ENCODE measurements around the gene AMFR. TPM values are rescaled to one million over a fixed set of nuclear protein-coding genes. Genes with fewer than 3 reads are reported as not detected.

The AMFR gene
- total RNA-seq, 2 donors from 2014 or later: 64.8 to 102 TPM

GRCh38 chr16:56372013-56372634 lies 53.2 kb downstream of the AMFR start:
- no peak for DNase-seq
- Mint-ChIP-seq H3K4me3 (peak overlapping the region; percentile 62), H3K27ac (peak overlapping the region; percentile 79), H3K36me3 (ENCODE audit: low read depth) (peaks cover 17% of the 10 kb centered on the region), H3K4me1 (peaks cover 24% of the 10 kb centered on the region), H3K27me3 (no peaks in the 10 kb centered on the region)
- ATAC-seq: peak; percentile 66
- no peaks in the 10 kb centered on the region for H3K9me3 ChIP-seq (ENCODE audit: control insufficient read depth, low read length, poor library complexity, severe bottlenecking)

DNA sequence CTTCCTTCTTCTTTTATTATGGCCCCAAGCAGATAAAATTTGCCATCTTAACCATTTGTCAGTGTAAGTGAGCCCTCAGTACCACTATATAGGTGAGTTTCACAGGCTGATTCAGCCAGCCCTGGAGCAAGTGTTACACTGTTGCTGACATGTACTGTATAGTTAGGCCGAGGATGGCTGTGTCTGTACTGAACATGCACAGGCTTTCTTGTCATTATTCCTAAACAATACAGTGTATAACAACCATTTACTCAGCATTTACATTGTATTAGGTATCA lies 53.7 kb downstream of the AMFR start:
- no peak for ATAC-seq
- H3K4me3 Mint-ChIP-seq: no peak overlapping the region
- no peaks in the 10 kb centered on the region for H3K9me3 ChIP-seq (ENCODE audit: control insufficient read depth, low read length, poor library complexity, severe bottlenecking)
- peaks cover 24% of the 10 kb centered on the region for H3K4me1 Mint-ChIP-seq
- DNase-seq: no peak
- H3K36me3 Mint-ChIP-seq (ENCODE audit: low read depth): peaks cover 17% of the 10 kb centered on the region
- peak overlapping the region; percentile 79 for H3K27ac Mint-ChIP-seq
- no peaks in the 10 kb centered on the region for H3K27me3 Mint-ChIP-seq

- ATAC-seq: no peak
- no peaks in the 10 kb centered on the region for H3K27me3 Mint-ChIP-seq
- peak overlapping the region; percentile 79 for H3K27ac Mint-ChIP-seq
- DNase-seq: no peak
- no peak overlapping the region for H3K4me3 Mint-ChIP-seq
- H3K4me1 Mint-ChIP-seq: peaks cover 21% of the 10 kb centered on the region
- H3K36me3 Mint-ChIP-seq (ENCODE audit: low read depth): peaks cover 17% of the 10 kb centered on the region
- no peaks in the 10 kb centered on the region for H3K9me3 ChIP-seq (ENCODE audit: control insufficient read depth, low read length, poor library complexity, severe bottlenecking)
Observed at GRCh38 chr16:56370875-56371659, 54.3 kb downstream of the AMFR start.

GRCh38 chr16:56370185-56370874 lies 55.0 kb downstream of the AMFR start:
- Mint-ChIP-seq H3K27ac (peak overlapping the region; percentile 79), H3K36me3 (ENCODE audit: low read depth) (peaks cover 17% of the 10 kb centered on the region)
- ATAC-seq: no peak

DNA sequence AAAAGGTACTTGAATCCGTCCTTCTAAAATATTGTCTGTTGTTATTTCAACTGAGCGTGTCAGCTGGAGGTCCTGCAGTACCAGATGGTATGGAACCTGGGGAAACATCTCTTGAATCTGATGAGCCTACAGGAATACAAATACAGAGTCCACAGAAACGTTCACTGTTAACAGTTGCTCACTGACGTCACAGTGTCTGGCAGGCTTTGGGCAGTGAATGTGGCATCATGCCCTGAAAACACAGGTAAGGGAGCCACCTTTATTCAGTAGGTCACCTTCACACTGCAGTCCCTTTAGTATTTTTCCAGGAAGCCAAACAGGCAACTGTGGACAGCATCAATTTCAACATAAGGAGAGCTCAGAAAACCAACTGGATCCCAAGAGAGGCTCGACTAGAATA lies 56.1 kb downstream of the AMFR start:
- H3K9me3 ChIP-seq (ENCODE audit: control insufficient read depth, low read length, poor library complexity, severe bottlenecking): no peaks in the 10 kb centered on the region
- no peaks in the 10 kb centered on the region for H3K27me3 Mint-ChIP-seq
- no peak overlapping the region for H3K4me3 Mint-ChIP-seq
- peaks cover 12% of the 10 kb centered on the region for H3K4me1 Mint-ChIP-seq
- H3K36me3 Mint-ChIP-seq (ENCODE audit: low read depth): peaks cover 17% of the 10 kb centered on the region
- H3K27ac Mint-ChIP-seq: no peak overlapping the region
- DNase-seq: no peak
- no peak for ATAC-seq

More at GRCh38 chr16:56370185-56370874, 55.0 kb downstream of the AMFR start:
- peaks cover 15% of the 10 kb centered on the region for H3K4me1 Mint-ChIP-seq
- no peak overlapping the region for H3K4me3 Mint-ChIP-seq
- no peaks in the 10 kb centered on the region for H3K27me3 Mint-ChIP-seq
- no peaks in the 10 kb centered on the region for H3K9me3 ChIP-seq (ENCODE audit: control insufficient read depth, low read length, poor library complexity, severe bottlenecking)
- DNase-seq: no peak

DNA sequence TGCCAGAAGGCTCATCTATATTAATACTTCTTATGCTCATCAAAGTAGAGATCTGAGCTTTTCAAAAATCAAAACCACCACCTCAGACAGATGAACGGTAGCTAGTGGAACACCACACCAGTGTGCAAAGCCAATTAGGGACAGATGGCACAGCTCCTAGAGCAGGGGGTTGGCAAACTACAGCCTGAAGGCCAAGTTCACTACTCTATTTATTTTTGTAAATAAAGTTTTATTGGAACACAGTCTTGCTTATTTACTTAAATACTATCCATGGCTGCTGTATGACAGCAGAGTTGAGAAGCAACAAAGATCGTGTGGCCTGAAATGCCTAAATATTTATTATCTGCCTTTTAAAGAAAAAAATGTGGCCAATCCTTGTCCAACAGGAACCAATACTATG lies 56.8 kb downstream of the AMFR start:
- H3K9me3 ChIP-seq (ENCODE audit: control insufficient read depth, low read length, poor library complexity, severe bottlenecking): no peaks in the 10 kb centered on the region
- peaks cover 17% of the 10 kb centered on the region for H3K36me3 Mint-ChIP-seq (ENCODE audit: low read depth)

DNA sequence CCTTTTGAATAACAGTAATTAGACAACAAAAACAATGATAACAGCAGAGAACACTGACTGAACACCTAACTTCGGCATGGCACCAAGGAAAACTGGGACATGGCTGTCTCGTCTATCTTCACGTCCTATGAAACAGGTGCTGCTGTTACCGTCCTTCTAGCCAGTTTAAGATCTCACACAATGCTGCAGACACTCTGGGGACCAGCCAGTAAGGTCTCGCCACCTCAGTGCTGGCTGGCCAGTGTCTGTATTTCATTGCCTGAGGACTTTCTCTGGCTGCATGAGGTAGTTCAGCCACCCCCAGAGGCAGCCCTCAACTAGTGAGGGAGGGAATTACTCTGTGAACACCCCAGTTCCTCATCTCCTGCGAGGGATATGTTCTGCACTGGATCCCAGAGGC lies 57.6 kb downstream of the AMFR start:
- H3K27ac Mint-ChIP-seq: peak overlapping the region; percentile 21
- no peak for ATAC-seq
- no peaks in the 10 kb centered on the region for H3K27me3 Mint-ChIP-seq
- no peaks in the 10 kb centered on the region for H3K9me3 ChIP-seq (ENCODE audit: control insufficient read depth, low read length, poor library complexity, severe bottlenecking)
- H3K4me1 Mint-ChIP-seq: peaks cover 9% of the 10 kb centered on the region
- DNase-seq: no peak
- no peak overlapping the region for H3K4me3 Mint-ChIP-seq
- peaks cover 14% of the 10 kb centered on the region for H3K36me3 Mint-ChIP-seq (ENCODE audit: low read depth)

More for the DNA sequence above, 56.8 kb downstream of the AMFR start:
- H3K4me1 Mint-ChIP-seq: peaks cover 12% of the 10 kb centered on the region
- H3K27ac Mint-ChIP-seq: peak overlapping the region; percentile 21
- ATAC-seq (no peak), DNase-seq (no peak)
- H3K27me3 Mint-ChIP-seq: no peaks in the 10 kb centered on the region
- no peak overlapping the region for H3K4me3 Mint-ChIP-seq

GRCh38 chr16:56366945-56367344 lies 58.4 kb downstream of the AMFR start:
- H3K4me1 Mint-ChIP-seq: peaks cover 5% of the 10 kb centered on the region
- H3K4me3 Mint-ChIP-seq: no peak overlapping the region
- no peaks in the 10 kb centered on the region for H3K9me3 ChIP-seq (ENCODE audit: control insufficient read depth, low read length, poor library complexity, severe bottlenecking)
- H3K27ac Mint-ChIP-seq: no peak overlapping the region
- ATAC-seq (no peak), DNase-seq (no peak)
- H3K27me3 Mint-ChIP-seq: no peaks in the 10 kb centered on the region
- H3K36me3 Mint-ChIP-seq (ENCODE audit: low read depth): peaks cover 13% of the 10 kb centered on the region

GRCh38 chr16:56365552-56365951 lies 59.8 kb downstream of the AMFR start:
- H3K9me3 ChIP-seq (ENCODE audit: control insufficient read depth, low read length, poor library complexity, severe bottlenecking): no peaks in the 10 kb centered on the region
- ATAC-seq (no peak), DNase-seq (no peak)
- Mint-ChIP-seq H3K36me3 (ENCODE audit: low read depth) (peaks cover 13% of the 10 kb centered on the region), H3K4me3 (no peak overlapping the region), H3K4me1 (peaks cover 5% of the 10 kb centered on the region), H3K27ac (peak overlapping the region; percentile 41), H3K27me3 (no peaks in the 10 kb centered on the region)

GRCh38 chr16:56364865-56365264 lies 60.5 kb downstream of the AMFR start:
- no peaks in the 10 kb centered on the region for H3K9me3 ChIP-seq (ENCODE audit: control insufficient read depth, low read length, poor library complexity, severe bottlenecking)
- ATAC-seq (no peak), DNase-seq (no peak)
- H3K4me3 Mint-ChIP-seq: no peak overlapping the region
- peaks cover 3% of the 10 kb centered on the region for H3K4me1 Mint-ChIP-seq
- peaks cover 11% of the 10 kb centered on the region for H3K36me3 Mint-ChIP-seq (ENCODE audit: low read depth)
- H3K27ac Mint-ChIP-seq: peak overlapping the region; percentile 41
- H3K27me3 Mint-ChIP-seq: no peaks in the 10 kb centered on the region

GRCh38 chr16:56363781-56364565 lies 61.4 kb downstream of the AMFR start:
- Mint-ChIP-seq H3K27ac (no peak overlapping the region), H3K4me3 (no peak overlapping the region)

GRCh38 chr16:56363181-56363716 lies 62.1 kb downstream of the AMFR start:
- Mint-ChIP-seq H3K36me3 (ENCODE audit: low read depth) (peaks cover 9% of the 10 kb centered on the region), H3K27ac (peak overlapping the region; percentile 66), H3K4me3 (no peak overlapping the region), H3K27me3 (no peaks in the 10 kb centered on the region), H3K4me1 (peaks cover 7% of the 10 kb centered on the region)
- H3K9me3 ChIP-seq (ENCODE audit: control insufficient read depth, low read length, poor library complexity, severe bottlenecking): no peaks in the 10 kb centered on the region
- ATAC-seq (no peak), DNase-seq (no peak)

More at GRCh38 chr16:56363781-56364565, 61.4 kb downstream of the AMFR start:
- no peaks in the 10 kb centered on the region for H3K9me3 ChIP-seq (ENCODE audit: control insufficient read depth, low read length, poor library complexity, severe bottlenecking)
- no peaks in the 10 kb centered on the region for H3K27me3 Mint-ChIP-seq
- H3K4me1 Mint-ChIP-seq: peaks cover 5% of the 10 kb centered on the region
- DNase-seq (no peak), ATAC-seq (no peak)
- peaks cover 11% of the 10 kb centered on the region for H3K36me3 Mint-ChIP-seq (ENCODE audit: low read depth)

GRCh38 chr16:56362706-56363105 lies 62.6 kb downstream of the AMFR start:
- DNase-seq (no peak), ATAC-seq (no peak)
- Mint-ChIP-seq H3K36me3 (ENCODE audit: low read depth) (peaks cover 9% of the 10 kb centered on the region), H3K27me3 (no peaks in the 10 kb centered on the region), H3K27ac (peak overlapping the region; percentile 66), H3K4me3 (no peak overlapping the region), H3K4me1 (peaks cover 8% of the 10 kb centered on the region)
- H3K9me3 ChIP-seq (ENCODE audit: control insufficient read depth, low read length, poor library complexity, severe bottlenecking): no peaks in the 10 kb centered on the region

All from T-helper 17 cell (primary cell).